GM10266 (cell line): Measurements from ENCODE around the gene APOA4.

Experiments
- DNase-seq: peaks from one replicate; pipeline ENCODE4 v3.0.0; 2012; ENCODE audit errors: extremely low spot score
- TF ChIP-seq, protein P1 (sequence below): IDR thresholded peaks from 2 replicates; pipeline ENCODE4 v1.5.1; 2012; ENCODE audit warnings: mild to moderate bottlenecking, low read depth; ENCODE audit not compliant: control insufficient read depth, insufficient read depth; ENCODE audit errors: missing control alignments

The APOA4 gene

DNA sequence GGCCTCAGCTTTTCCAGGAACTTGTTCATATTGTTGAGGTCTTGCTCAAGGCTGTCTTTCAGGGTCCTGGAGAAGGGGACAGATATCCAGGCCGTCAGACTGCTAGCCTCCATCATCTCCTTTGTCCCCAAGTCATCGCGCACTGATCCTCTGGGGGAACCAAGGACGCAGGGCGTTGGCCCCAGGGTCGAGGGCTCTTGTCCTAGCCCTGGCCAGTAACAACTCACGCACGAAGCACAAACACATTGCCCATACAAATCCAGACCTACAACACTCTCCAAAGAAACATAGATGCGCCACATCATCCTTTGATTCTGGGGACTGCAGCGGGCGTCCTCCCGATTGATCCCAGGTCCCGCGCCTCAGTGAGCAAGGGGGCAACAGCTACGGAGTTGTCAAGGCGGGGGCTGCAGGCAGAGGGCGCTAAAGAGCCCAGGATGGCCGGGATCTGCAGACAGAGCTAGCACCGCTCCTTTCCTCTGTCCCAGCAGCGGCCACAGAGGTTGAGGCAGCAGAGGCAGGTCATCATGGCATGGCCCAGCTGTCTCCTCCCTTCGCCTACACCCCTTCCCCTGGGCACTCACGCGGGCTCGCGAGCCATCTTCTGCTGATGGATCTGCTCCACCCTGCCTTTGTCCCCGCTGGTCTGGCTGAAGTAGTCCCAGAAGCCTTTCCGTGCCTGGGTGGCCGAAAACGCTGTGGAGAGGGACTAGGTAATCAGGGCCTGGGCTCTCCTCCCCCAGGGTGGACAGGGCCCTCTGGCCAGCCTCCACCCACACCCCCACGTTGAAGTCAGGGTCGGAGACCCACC is 31.9 kb downstream of the APOA4 start:
- DNase-seq: peak; percentile 88
- TF ChIP-seq, protein P1, sequence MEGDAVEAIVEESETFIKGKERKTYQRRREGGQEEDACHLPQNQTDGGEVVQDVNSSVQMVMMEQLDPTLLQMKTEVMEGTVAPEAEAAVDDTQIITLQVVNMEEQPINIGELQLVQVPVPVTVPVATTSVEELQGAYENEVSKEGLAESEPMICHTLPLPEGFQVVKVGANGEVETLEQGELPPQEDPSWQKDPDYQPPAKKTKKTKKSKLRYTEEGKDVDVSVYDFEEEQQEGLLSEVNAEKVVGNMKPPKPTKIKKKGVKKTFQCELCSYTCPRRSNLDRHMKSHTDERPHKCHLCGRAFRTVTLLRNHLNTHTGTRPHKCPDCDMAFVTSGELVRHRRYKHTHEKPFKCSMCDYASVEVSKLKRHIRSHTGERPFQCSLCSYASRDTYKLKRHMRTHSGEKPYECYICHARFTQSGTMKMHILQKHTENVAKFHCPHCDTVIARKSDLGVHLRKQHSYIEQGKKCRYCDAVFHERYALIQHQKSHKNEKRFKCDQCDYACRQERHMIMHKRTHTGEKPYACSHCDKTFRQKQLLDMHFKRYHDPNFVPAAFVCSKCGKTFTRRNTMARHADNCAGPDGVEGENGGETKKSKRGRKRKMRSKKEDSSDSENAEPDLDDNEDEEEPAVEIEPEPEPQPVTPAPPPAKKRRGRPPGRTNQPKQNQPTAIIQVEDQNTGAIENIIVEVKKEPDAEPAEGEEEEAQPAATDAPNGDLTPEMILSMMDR: peak; percentile 92

DNA sequence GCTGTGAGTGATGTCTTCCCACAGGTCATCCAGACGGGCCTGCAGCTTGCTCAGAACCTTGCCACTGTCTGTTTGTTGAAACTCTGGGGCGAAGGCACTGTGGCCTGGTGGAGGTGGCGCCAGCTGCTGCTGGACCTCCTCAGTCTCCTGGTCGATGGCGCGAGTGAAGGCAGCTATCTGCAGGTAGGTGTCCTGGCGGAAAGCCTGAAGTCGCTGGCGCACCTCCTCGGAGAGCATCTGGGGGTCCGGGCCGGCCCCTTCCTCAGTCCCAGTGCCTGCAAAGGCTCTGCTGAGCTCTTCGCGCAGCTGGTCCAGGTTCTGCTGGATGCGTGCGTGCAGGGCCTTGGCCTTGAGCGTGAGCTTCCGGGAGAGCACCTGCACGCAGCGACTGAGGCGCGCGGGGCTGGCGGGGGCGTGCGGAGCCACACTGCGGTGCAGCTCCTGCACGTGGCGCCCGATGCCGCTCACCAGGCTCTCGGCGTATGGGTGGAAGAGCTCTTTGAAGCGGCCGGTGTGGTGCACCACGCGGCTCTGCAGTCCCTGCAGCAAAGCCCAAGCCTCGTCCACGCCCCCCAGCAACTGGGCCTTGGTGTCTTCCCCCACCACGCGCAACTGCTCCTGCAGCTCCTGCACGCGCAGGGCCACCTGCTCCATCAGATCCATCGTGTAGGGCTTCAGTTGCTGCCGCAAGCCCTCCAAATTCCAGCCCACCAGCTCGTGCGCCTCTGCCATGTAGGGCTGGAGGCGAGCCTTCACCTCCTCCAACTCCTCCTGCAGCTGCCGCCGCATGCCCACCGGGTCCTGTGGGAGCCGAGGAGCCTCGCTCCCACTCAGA is 32.7 kb downstream of the APOA4 start:
- no peak for DNase-seq
- TF ChIP-seq, protein P1: no peak

DNA sequence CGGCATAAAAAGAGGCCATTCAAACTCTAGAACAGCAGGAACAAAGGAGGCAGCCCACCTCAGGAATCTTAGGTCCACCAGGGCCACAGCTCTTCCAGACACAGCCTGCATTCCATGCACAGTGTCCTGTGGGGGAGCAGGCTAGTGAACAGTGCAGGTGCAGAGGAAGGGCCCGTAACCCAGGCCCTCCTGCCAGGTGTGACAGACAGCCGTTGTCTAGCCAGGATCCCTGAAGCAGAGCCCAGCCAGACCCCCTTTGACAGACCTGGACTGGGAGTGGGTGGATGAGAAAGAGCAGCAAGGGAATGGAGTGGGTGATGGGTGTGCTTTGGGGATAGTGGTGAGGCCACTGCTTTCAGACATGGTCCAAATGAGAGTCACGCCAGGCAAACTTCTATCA is 34.1 kb downstream of the APOA4 start:
- DNase-seq: no peak
- TF ChIP-seq, protein P1: no peak

DNA sequence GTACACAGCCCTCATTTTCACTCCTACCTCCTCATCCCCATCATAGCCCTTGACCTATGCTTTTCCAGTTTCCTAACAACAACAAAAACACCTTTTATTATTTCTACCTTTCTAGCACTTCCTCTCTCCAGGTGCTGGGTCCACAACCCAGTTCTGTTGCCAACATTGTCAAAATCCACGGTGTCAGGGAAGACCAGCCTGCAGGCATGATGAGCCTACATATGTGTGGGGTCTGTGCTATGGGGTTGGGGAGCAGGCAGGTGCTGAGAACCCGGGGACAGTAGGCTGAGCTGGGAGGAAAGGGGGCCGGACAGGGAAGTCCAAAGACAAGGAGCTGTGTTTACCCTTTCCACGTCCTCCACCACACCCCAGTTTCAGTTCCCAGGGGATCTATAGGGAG is 34.6 kb downstream of the APOA4 start:
- TF ChIP-seq, protein P1: no peak
- no peak for DNase-seq

DNA sequence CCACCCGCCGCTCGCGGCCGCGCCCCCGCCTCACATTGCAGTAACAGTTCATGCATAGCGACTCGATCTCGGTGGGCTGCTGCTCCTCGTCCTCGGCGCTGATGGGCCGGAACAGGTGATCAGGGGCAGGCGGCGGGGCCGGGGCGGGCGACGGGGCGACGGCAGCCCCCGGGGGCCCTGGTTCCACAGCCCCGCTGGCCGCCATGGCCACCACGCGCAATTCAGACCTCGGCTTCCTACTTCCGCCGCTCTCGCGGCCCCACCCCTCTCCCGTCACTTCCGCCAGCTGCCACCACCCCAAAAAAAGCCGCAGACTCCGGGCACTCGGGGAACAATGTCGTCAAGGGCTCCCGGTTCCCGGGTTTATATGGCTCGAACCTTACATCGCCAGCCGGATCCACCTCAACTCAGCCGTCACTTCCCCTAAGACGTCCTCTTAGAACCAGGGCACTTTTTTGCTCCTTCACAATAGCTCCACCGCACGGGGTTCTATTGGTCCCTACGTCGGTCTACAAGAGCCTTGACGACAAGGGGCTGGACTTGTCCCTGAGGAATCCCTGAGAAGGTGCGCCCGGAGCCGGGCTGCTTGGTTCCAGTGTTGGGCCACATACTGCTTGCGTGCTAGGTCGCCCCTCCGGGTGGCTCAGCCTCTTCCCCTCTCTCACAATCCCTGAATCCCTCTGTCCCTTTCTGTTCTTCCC is 35.2 kb downstream of the APOA4 start, which contains the start of gene ZPR1:
ZPR1 (minus strand) TSS at position 238 of the 701 bp plus-strand sequence; CDS start at position 205, 33 bp downstream.
- TF ChIP-seq, protein P1: no peak
- DNase-seq: peak; percentile 95

DNA sequence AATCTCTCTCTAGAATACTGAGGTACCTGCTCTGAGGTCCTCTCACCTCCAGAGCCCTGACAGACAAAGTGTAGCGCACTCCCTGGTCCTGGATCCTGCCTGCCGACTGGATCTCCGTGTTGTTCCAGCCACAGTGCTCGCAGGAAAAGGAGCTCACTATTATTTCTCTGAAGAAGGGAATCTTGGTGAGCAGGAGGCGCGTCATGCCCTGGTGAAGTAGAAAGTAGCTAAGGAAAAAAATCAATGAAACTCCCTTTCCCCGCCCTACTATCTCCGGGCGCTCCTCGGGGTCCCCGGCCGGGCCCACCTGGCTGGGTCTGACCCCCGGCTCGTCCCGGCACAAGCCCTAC is 35.7 kb downstream of the APOA4 start:
- no peak for DNase-seq
- TF ChIP-seq, protein P1: no peak
